ENCODE results near the gene IGFBP7. TPM values are rescaled to one million over a fixed set of nuclear protein-coding genes. Genes with fewer than 3 reads are reported as not detected.

Gene IGFBP7
- total RNA-seq, 1 donor from 2014 or later, result 716 TPM

GRCh38 chr4:57131849-57132742 is 21.9 kb upstream of the IGFBP7 start:
- Histone ChIP-seq H3K4me3 (no peak overlapping the region), H3K27me3 (no peaks in the 10 kb centered on the region), H3K9me3 (no peaks in the 10 kb centered on the region), H3K27ac (no peak overlapping the region), H3K4me1 (no peaks in the 10 kb centered on the region), H3K36me3 (no peaks in the 10 kb centered on the region)
- intact Hi-C loops (cut with DNase I), result no loop called here
- TF ChIP-seq CTCF (IDR thresholded peaks at IDR 0.05), result no peak
- TF ChIP-seq POLR2A (IDR thresholded peaks at IDR 0.05), result no peak
- no peak for TF ChIP-seq POLR2AphosphoS5 (IDR thresholded peaks at IDR 0.05; ENCODE audit: insufficient read depth in 1 of 2, low read depth in 1 of 2)
- DNase-seq (ENCODE audit: extremely low spot score in 2 of 2), result no peak

GRCh38 chr4:57129477-57129876 is 19.3 kb upstream of the IGFBP7 start:
- H3K27ac ChIP-seq, result no peak overlapping the region
- TF ChIP-seq POLR2AphosphoS5 (IDR thresholded peaks at IDR 0.05; ENCODE audit: insufficient read depth in 1 of 2, low read depth in 1 of 2) (no peak), POLR2A (IDR thresholded peaks at IDR 0.05) (no peak), CTCF (IDR thresholded peaks at IDR 0.05) (no peak)
- H3K4me1 ChIP-seq, result no peaks in the 10 kb centered on the region
- intact Hi-C loops (cut with DNase I), result no loop called here
- H3K9me3 ChIP-seq, result no peaks in the 10 kb centered on the region
- no peak overlapping the region for H3K4me3 ChIP-seq
- DNase-seq (ENCODE audit: extremely low spot score in 2 of 2), result no peak
- no peaks in the 10 kb centered on the region for H3K27me3 ChIP-seq
- H3K36me3 ChIP-seq, result no peaks in the 10 kb centered on the region

GRCh38 chr4:57127361-57127760 is 17.2 kb upstream of the IGFBP7 start:
- DNase-seq (ENCODE audit: extremely low spot score in 2 of 2), result no peak
- Histone ChIP-seq H3K4me1 (no peaks in the 10 kb centered on the region), H3K27me3 (no peaks in the 10 kb centered on the region), H3K9me3 (no peaks in the 10 kb centered on the region), H3K4me3 (no peak overlapping the region), H3K36me3 (no peaks in the 10 kb centered on the region), H3K27ac (no peak overlapping the region)
- TF ChIP-seq CTCF (IDR thresholded peaks at IDR 0.05), result no peak
- TF ChIP-seq POLR2AphosphoS5 (IDR thresholded peaks at IDR 0.05; ENCODE audit: insufficient read depth in 1 of 2, low read depth in 1 of 2), result no peak
- TF ChIP-seq POLR2A (IDR thresholded peaks at IDR 0.05), result no peak
- intact Hi-C loops (cut with DNase I), result no loop called here

GRCh38 chr4:57125996-57126395 is 15.8 kb upstream of the IGFBP7 start:
- H3K4me3 ChIP-seq, result no peak overlapping the region
- no peaks in the 10 kb centered on the region for H3K36me3 ChIP-seq
- H3K27ac ChIP-seq, result no peak overlapping the region
- intact Hi-C loops (cut with DNase I), result no loop called here
- DNase-seq (ENCODE audit: extremely low spot score in 2 of 2), result no peak
- TF ChIP-seq POLR2AphosphoS5 (IDR thresholded peaks at IDR 0.05; ENCODE audit: insufficient read depth in 1 of 2, low read depth in 1 of 2) (no peak), POLR2A (IDR thresholded peaks at IDR 0.05) (no peak)
- no peaks in the 10 kb centered on the region for H3K4me1 ChIP-seq
- H3K27me3 ChIP-seq, result no peaks in the 10 kb centered on the region
- H3K9me3 ChIP-seq, result no peaks in the 10 kb centered on the region

GRCh38 chr4:57124145-57124544 is 14.0 kb upstream of the IGFBP7 start:
- no peaks in the 10 kb centered on the region for H3K27me3 ChIP-seq
- H3K4me3 ChIP-seq, result no peak overlapping the region
- no peak for DNase-seq (ENCODE audit: extremely low spot score in 2 of 2)
- H3K27ac ChIP-seq, result no peak overlapping the region
- no peaks in the 10 kb centered on the region for H3K36me3 ChIP-seq
- H3K4me1 ChIP-seq, result peaks cover 10% of the 10 kb centered on the region
- TF ChIP-seq POLR2A (IDR thresholded peaks at IDR 0.05) (no peak), POLR2AphosphoS5 (IDR thresholded peaks at IDR 0.05; ENCODE audit: insufficient read depth in 1 of 2, low read depth in 1 of 2) (no peak), CTCF (IDR thresholded peaks at IDR 0.05) (no peak)
- no peaks in the 10 kb centered on the region for H3K9me3 ChIP-seq
- intact Hi-C loops (cut with DNase I), result no loop called here

All from vagina (tissue), 2 donors.